SU-DHL-6 (cell line): ENCODE results near the gene CD151.

ENCODE experiments used
- CTCF ChIP-seq: fragments of 200-600 bp; sonication (generic); IDR thresholded peaks from one replicate; pipeline ENCODE4 v1.5.1; 2017; ENCODE audit warnings: antibody characterized with exemption, mild to moderate bottlenecking, low read length, moderate library complexity; ENCODE audit not compliant: insufficient read depth, poor library complexity, severe bottlenecking
- EZH2phosphoT487 ChIP-seq: fragments of 200-600 bp; sonication (generic), shearing (Covaris generic); conservative IDR thresholded peaks from 2 replicates; pipeline ENCODE4 v1.6.1; 2018; ENCODE audit warnings: mild to moderate bottlenecking, antibody characterized with exemption, low read length, moderate library complexity, mixed read lengths

DNA sequence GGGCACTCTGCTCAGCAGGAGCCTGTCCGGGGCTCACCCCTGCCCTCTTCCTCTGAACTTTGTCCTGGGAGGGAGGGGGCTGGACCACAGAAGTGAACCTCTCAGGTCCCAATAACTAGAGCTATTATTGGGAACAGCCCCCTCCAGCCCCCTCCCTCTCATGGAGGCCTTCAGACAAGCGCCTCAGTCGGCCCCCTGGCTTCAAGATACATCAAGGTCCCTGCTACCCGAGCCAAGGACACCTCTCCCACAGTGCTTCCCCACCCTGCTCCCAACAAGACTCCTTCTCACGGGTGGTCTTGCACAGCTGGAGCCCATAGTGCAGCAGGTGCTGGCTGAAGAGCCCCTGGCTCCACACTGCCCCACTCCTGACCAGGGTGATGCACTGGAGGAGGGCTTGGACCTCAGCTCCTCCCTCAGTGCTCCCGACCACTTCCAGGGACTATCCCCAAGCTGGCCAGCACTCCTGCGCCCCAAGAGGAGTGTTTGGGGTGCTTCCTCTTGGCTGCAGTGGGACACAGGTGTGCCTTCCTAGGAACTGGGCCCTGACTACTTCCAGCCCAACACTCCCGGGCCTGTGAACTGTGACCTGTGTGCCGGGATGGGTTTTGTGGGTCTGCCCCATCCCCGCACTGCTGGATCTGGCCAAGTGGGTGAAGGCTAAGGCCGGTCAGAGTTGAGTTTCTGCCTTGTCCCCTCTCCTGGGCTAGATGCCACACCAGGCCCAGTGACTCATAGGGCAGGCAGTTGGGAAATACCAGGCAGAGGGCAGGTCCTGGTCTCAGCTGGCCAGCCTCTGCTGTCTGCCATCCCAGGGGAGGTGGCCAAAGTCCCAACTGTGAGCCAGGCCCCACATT, 11.9 kb upstream of the CD151 start:
- TF ChIP-seq CTCF (no peak), EZH2phosphoT487 (no peak)
